Large intestine (tissue), 3 donors: ENCODE results near the gene BTRC. TPM values are rescaled to one million over a fixed set of nuclear protein-coding genes. Genes with fewer than 3 reads are reported as not detected.
"Not testable (repeated sequence)": the region's sequence is repeated elsewhere in the genome, so short reads cannot be mapped to it uniquely, and the experiment has no call there.

Source experiments
- DNase-seq, 2 donors: peaks; one replicate each; pipeline versions ENCODE4 v3.0.0 to v3.0.0-alpha.2; 2013
- H3K27ac ChIP-seq: one replicate; pipeline ENCODE4 v1.5.1; 2013; ENCODE audit warnings: low read length
- H3K27me3 ChIP-seq: 2 replicates; pipeline ENCODE4 v1.6.1; 2013; ENCODE audit warnings: low read length; ENCODE audit not compliant: control insufficient read depth, insufficient read depth
- H3K36me3 ChIP-seq: 2 replicates; pipeline ENCODE4 v1.6.1; 2013; ENCODE audit warnings: low read length; ENCODE audit not compliant: control insufficient read depth, insufficient read depth
- H3K4me1 ChIP-seq: one replicate; pipeline ENCODE4 v1.6.1; 2013; ENCODE audit warnings: low read length; ENCODE audit not compliant: control insufficient read depth, insufficient read depth
- H3K4me3 ChIP-seq: one replicate; pipeline ENCODE4 v1.5.1; 2013; ENCODE audit warnings: low read length
- H3K9me3 ChIP-seq: one replicate; pipeline ENCODE4 v1.6.1; 2013; ENCODE audit warnings: mild to moderate bottlenecking, low read depth, low read length, moderate library complexity; ENCODE audit not compliant: control insufficient read depth
- WGBS: methylation state at CpG from one replicate; pipeline ENCODE4 v1.1.5; 2013; ENCODE audit warnings: low lambda C conversion rate; ENCODE audit not compliant: insufficient coverage; 5-methylcytosine and 5-hydroxymethylcytosine counted together
- polyA plus RNA-seq: library from polyadenylated mRNA; unstranded; fragments of 120-200 nt; gene quantifications from one replicate; pipeline ENCODE4 v1.2.1, GENCODE V29; 2013

Gene BTRC
- polyA plus RNA-seq, 1 donor, result 14.4 TPM

DNA sequence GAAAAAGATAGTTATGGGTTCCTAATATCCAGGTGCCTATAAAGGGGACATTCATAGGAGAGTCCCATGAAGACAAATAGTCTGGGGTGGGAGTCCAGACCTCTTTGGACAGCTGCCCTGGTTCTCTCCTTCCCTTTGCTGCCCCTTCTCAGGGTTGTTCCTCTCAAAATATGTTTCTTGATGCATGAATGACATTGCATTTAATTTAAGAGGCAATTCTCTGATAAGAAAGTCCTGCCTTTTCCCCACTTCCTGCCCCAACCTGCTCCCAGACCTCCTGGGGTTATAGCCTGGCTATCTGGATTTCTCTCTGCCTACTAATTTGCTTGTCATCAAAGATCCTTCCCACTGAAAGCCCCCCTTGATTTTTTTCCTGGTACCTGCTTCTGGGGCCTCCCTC, 12.5 kb upstream of the BTRC start:
- no peak overlapping the region for H3K27ac ChIP-seq
- H3K4me3 ChIP-seq, result no peak overlapping the region
- no peaks in the 10 kb centered on the region for H3K4me1 ChIP-seq
- DNase-seq, result no peak
- no peaks in the 10 kb centered on the region for H3K9me3 ChIP-seq
- peaks cover 5% of the 10 kb centered on the region for H3K27me3 ChIP-seq
- H3K36me3 ChIP-seq, result no peaks in the 10 kb centered on the region

DNA sequence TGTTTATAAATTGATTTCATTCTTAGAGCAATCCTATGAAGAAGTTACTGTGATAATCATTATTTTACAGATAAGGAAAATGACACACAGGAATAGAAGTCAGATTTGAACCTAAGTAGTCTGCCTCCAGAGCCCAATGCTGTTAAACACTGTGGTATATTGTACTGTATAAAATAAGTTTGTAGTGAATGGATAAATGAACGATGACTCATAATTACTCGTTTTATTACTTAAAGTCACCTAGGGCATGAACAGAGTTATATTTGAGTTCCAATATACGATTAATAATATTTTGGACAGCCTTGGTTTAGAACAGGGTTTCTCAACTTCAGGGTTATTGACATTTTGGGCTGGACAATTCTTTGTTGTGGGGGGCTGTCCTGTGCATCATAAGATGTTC, 7.8 kb upstream of the BTRC start:
- no peak overlapping the region for H3K27ac ChIP-seq
- WGBS, result no CpG with 5 or more reads among the region's 3 CpGs
- H3K36me3 ChIP-seq, result no peaks in the 10 kb centered on the region
- H3K4me3 ChIP-seq, result no peak overlapping the region
- peaks cover 5% of the 10 kb centered on the region for H3K27me3 ChIP-seq
- H3K9me3 ChIP-seq, result no peaks in the 10 kb centered on the region
- H3K4me1 ChIP-seq, result no peaks in the 10 kb centered on the region
- DNase-seq, result no peak

DNA sequence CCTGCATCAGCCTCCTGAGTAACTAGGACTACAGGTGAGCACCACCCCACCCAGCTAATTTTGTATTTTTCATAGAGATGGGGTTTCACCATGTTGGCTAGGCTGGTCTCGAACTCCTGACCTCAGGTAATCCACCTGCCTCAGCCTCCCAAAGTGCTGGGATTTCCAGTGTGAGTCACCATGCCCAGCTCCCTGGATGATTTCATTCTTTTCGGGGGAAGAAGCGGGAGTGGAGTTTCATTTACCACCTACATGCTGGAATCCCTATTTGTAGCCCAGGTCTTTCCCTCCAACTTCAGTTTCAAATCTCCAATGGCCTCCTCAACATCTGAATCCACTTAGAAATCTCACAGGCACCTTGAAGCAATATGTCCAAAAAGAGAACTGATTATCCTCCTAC, 2.9 kb upstream of the BTRC start:
- no CpG with 5 or more reads among the region's 3 CpGs for WGBS
- Histone ChIP-seq H3K36me3 (no peaks in the 10 kb centered on the region), H3K27ac (no peak overlapping the region), H3K4me1 (peaks cover 6% of the 10 kb centered on the region), H3K9me3 (no peaks in the 10 kb centered on the region), H3K27me3 (no peaks in the 10 kb centered on the region), H3K4me3 (no peak overlapping the region)
- DNase-seq, result no peak

DNA sequence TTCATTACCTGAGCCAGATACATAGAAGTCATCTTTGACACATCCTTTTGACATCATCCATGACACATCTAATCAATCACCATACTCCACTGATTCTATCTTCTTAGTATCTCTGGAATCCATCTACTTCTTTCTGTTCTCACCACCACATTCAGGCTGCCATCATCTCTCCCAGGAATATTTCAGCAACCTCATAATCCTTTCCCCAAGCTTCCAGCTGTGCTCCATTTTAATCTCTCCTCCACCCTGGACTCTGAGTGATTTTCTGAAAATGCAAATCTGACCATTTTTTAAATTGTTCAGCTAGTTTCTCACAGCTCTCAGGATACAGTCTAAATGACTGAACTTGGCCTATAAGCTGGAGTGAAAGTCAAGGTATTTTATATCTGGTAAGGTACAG, 2.5 kb upstream of the BTRC start:
- no peak for DNase-seq
- no peaks in the 10 kb centered on the region for H3K36me3 ChIP-seq
- no peak overlapping the region for H3K27ac ChIP-seq
- peaks cover 6% of the 10 kb centered on the region for H3K4me1 ChIP-seq
- no peaks in the 10 kb centered on the region for H3K27me3 ChIP-seq
- no peak overlapping the region for H3K4me3 ChIP-seq
- no peaks in the 10 kb centered on the region for H3K9me3 ChIP-seq

DNA sequence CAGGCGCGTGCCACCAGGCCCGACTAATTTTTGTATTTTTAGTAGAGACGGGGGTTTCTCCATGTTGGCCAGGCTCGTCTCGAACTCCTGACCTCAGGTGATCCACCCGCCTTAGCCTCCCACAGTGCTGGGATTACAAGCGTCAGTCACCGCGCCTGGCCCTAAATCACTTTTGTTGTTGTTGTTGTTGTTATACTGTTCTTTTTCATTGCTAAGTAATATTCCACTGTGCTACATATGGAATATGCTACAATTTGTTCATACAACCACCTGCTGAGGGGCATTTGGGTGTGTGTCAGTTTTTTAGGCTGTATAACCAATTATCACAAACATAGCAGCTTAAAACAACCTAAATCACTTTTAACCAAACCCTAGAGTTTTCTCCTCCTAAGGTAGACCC, 1.1 kb upstream of the BTRC start:
- not testable (repeated sequence) for H3K9me3 ChIP-seq, H3K36me3 ChIP-seq, H3K27me3 ChIP-seq, H3K4me3 ChIP-seq, H3K27ac ChIP-seq, DNase-seq, H3K4me1 ChIP-seq
- no CpG with 5 or more reads among the region's 10 CpGs for WGBS

DNA sequence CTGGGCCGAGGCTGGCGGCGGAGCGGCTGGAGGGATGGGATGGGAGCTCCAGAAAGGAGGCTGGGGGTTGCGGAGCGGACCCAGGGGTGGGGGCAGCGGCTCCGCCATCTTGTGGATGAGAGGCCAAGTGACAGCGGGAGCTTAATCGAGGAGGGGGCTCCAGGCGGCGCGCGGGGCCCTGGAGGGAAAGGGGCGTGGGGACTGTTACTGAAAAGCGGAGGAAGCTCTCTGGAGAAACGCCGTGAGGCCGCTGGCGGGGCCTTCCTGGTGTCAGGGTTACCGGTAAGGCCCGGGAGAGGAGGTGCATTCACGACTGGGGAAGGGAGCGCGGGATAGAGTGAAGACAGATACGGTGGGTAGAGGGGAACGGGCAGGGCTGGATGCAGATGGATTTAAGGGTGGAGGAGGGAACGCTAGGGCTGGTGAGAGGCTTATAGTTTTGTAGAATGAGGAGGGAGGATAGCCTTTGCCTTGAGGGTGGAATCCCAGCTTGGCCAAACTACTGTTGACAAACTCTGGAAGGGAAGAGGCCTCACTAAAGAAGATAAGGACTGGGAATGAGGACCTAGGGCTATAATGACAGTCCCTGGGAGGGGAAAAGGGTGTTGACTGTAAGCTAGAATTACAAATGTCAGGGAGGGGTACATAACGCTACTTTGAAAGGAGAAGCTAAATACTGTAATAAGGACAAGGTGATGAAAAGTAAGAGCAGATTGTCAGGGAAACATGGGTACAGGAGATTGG, 535 bp downstream of the BTRC start:
- peak in 1 of 2 donors; percentile 38 for DNase-seq
- Histone ChIP-seq H3K4me3 (peak overlapping the region; percentile 91), H3K27ac (peak overlapping the region; percentile 85), H3K9me3 (no peaks in the 10 kb centered on the region), H3K27me3 (no peaks in the 10 kb centered on the region), H3K36me3 (no peaks in the 10 kb centered on the region), H3K4me1 (peaks cover 6% of the 10 kb centered on the region)
- WGBS, result 0% methylated on average over 1 of the region's 29 CpGs

DNA sequence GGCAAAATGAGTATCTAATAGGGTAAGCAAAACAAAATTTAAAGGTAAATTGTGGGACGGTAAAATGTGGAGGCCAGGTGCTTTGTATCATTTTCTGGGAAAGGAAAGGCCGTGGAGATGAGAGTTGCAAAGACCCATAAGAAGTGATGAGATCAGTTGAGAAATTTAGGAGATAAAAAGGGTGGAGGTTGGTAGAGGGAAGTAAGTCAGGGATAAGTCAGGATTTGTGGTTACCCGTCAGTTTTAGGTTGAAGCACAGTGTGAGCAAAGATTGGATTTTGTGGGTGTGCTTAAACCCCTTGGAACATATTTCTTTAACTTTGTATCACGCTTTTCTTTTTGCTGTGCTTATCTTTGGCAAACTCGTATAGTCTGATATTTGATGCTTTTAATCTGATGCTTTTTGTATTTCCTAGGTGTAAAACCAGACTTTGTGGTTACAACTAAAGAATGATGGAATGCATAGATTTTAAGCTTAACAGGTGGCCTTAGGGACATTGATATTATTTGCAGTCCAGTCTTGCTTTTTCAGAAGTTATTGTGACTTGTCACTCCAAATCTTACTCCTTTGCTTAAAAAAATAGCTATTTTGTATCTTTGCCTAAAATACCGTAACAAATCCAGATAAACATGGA, 1.2 kb downstream of the BTRC start:
- 37% methylated on average over 4 of the region's 6 CpGs for WGBS
- no peaks in the 10 kb centered on the region for H3K36me3 ChIP-seq
- H3K27ac ChIP-seq, result peak overlapping the region; percentile 85
- no peak for DNase-seq
- H3K27me3 ChIP-seq, result no peaks in the 10 kb centered on the region
- peak overlapping the region; percentile 91 for H3K4me3 ChIP-seq
- peaks cover 6% of the 10 kb centered on the region for H3K4me1 ChIP-seq
- H3K9me3 ChIP-seq, result no peaks in the 10 kb centered on the region

DNA sequence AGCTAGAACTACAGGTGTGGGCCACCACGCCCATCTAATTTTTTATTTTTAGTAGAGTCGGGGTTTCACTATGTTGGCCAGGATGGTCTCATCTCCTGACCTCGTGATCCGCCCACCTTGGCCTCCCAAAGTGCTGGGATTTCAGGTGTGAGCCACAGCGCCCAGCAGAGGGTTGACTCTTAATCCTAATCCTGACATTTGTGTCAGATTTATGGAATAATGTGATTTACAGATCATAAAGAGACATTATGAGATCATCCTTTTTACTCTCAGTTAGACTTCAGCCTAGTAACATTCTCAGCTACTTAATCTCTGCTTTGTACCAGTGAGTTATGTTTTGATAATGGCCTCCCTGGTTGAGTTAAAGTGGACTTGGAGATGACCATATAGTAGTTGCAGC, 2.2 kb downstream of the BTRC start:
- peaks cover 6% of the 10 kb centered on the region for H3K4me1 ChIP-seq
- H3K27me3 ChIP-seq, result no peaks in the 10 kb centered on the region
- H3K36me3 ChIP-seq, result no peaks in the 10 kb centered on the region
- no peak overlapping the region for H3K4me3 ChIP-seq
- no CpG with 5 or more reads among the region's 5 CpGs for WGBS
- H3K27ac ChIP-seq, result no peak overlapping the region
- no peak for DNase-seq
- no peaks in the 10 kb centered on the region for H3K9me3 ChIP-seq

DNA sequence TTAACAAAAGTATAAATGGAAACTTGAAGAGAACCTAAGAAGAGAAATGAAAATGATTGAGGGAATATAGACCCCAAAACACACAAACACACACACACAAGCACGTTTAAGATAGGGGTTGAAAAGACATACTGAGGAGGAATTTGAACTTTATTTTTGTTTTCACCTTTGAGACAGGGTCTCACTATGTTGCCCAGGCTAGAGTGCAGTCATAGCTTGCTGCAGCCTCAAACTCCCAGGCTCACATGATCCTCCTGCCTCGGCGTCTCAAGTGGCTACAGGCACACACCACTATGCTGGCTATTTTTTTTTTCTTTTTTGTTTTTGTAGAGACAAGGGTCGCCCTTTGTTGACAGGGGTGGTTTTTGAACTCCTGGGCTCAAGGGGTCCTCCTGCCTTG, 4.0 kb downstream of the BTRC start:
- no peak for DNase-seq
- no peaks in the 10 kb centered on the region for H3K27me3 ChIP-seq
- peaks cover 6% of the 10 kb centered on the region for H3K4me1 ChIP-seq
- H3K9me3 ChIP-seq, result no peaks in the 10 kb centered on the region
- no peak overlapping the region for H3K27ac ChIP-seq
- 100% methylated on average over 1 of the region's 4 CpGs for WGBS
- no peak overlapping the region for H3K4me3 ChIP-seq
- H3K36me3 ChIP-seq, result no peaks in the 10 kb centered on the region

DNA sequence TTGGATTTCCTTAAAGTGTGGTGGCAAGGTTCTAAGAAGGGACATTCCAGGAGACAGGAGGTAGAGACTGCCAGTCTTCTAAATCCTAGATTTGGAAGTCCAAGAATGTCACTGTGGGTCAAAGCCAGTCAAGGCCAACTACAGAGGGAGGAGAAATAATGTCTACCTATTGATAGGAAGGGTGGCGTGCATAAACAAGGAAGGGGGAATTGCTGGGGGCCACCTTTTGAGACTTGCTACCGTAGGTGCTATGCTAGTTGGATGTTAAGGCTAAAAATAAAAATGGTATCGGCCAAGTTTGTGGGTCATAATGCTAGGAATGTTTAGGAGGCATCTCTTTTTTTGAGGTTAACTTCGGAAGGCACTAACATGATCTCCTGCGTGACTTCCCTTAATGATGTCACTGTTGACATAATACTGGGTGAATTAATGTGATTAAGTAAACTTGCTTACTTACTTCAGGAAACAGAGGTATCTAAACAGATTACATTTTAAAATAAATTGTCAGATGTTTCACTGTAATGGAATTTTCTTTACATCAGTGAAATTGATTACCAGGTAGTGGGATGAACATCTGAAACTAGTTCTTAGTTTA, 4.8 kb downstream of the BTRC start:
- no peak overlapping the region for H3K4me3 ChIP-seq
- H3K27ac ChIP-seq, result no peak overlapping the region
- peaks cover 6% of the 10 kb centered on the region for H3K4me1 ChIP-seq
- no peaks in the 10 kb centered on the region for H3K9me3 ChIP-seq
- no peaks in the 10 kb centered on the region for H3K27me3 ChIP-seq
- WGBS, result no CpG with 5 or more reads among the region's 5 CpGs
- H3K36me3 ChIP-seq, result no peaks in the 10 kb centered on the region
- DNase-seq, result no peak

DNA sequence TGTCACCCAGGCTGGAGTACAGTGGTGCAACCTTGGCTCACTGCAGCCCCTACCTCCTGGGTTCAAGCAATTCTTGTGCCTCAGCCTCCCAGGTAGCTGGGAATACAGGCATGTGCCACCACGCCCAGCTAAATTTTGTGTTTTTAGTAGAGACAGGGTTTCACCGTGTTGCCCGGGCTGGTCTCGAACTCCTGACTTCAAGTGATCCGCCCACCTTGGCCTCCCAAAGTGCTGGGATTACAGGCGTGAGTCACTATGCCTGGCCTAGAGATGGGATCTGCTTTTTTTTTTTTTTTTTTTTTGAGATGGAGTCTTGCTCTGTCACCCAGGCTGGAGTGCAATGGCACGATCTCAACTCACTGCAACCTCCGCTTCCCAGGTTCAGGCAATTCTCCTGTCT, 6.1 kb downstream of the BTRC start:
- H3K27me3 ChIP-seq, H3K4me1 ChIP-seq, H3K27ac ChIP-seq, H3K4me3 ChIP-seq, H3K36me3 ChIP-seq, H3K9me3 ChIP-seq, DNase-seq: not testable (repeated sequence)
- no CpG with 5 or more reads among the region's 8 CpGs for WGBS
